ENCODE results near the gene PGM1. TPM values are rescaled to one million over a fixed set of nuclear protein-coding genes. Genes with fewer than 3 reads are reported as not detected.

The PGM1 gene
- total and polyA plus RNA-seq, 2 experiments from 2014 or later: 118 to 128 TPM

GRCh38 chr1:63703701-63704107, 110.5 kb downstream of the PGM1 start:
- no peaks in the 10 kb centered on the region for H3K36me3 ChIP-seq (ENCODE audit: low read depth)
- H3K27ac ChIP-seq: no peak overlapping the region
- peaks cover 7% of the 10 kb centered on the region; the same call in 1 of the 2 replicates for H3K27me3 ChIP-seq (replicated peaks; ENCODE audit: insufficient read depth)
- no peak overlapping the region for H3K4me2 ChIP-seq (ENCODE audit: unreplicated experiment)
- no peak for DNase-seq
- H3K4me3 ChIP-seq: no peak overlapping the region
- no peak for TF ChIP-seq EZH2 (IDR thresholded peaks at IDR 0.05; ENCODE audit: insufficient read depth, poor library complexity, severe bottlenecking)
- no peak for TF ChIP-seq EZH2phosphoT487 (IDR thresholded peaks at IDR 0.05; ENCODE audit: insufficient read depth, low read depth)
- no peaks in the 10 kb centered on the region for H3F3A ChIP-seq (ENCODE audit: insufficient read depth)
- no peaks in the 10 kb centered on the region for H3K9me3 ChIP-seq (ENCODE audit: low read depth)
- H2AFZ ChIP-seq: no peak overlapping the region
- WGBS, 2 experiments (ENCODE audit: low coverage in 1 of 2, low lambda C conversion rate in 2 of 2, missing lambda C conversion rate in 2 of 2): 80 to 82% methylated on average over 8 of the region's 8 CpGs
- H3K9ac ChIP-seq: no peak overlapping the region
- no peaks in the 10 kb centered on the region for H3K4me1 ChIP-seq (ENCODE audit: insufficient read depth)
- H4K20me1 ChIP-seq (ENCODE audit: insufficient read depth): no peaks in the 10 kb centered on the region
- no peaks in the 10 kb centered on the region for H3K9me2 ChIP-seq (ENCODE audit: insufficient read depth)
- no peaks in the 10 kb centered on the region for H3K79me2 ChIP-seq (ENCODE audit: insufficient read depth)
- in situ Hi-C loops (cut with MboI): no loop called here

DNA sequence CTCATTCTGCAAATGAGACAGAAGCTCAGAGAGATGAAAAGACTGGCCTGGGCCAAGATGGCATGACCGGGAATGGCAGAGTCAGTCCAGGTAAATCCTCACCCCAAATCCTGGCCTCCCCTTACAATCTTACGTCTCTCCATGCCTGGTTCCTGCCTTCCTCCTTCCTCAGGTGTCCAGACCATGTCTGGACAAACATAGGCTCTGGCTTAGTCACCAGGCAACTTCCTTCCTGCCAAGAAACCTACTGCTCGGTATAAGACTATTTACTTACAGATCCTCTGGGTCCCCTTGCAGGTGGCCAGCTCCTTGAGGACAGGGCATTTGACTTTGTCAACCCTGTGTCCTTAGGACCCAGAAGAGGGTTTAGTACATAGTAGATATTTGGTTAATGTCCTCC, 111.2 kb downstream of the PGM1 start:
- H3F3A ChIP-seq (ENCODE audit: insufficient read depth): no peaks in the 10 kb centered on the region
- DNase-seq: no peak
- no peak overlapping the region for H3K4me2 ChIP-seq (ENCODE audit: unreplicated experiment)
- in situ Hi-C loops (cut with MboI): no loop called here
- no peaks in the 10 kb centered on the region for H3K9me2 ChIP-seq (ENCODE audit: insufficient read depth)
- no peaks in the 10 kb centered on the region for H3K9me3 ChIP-seq (ENCODE audit: low read depth)
- TF ChIP-seq EZH2phosphoT487 (IDR thresholded peaks at IDR 0.05; ENCODE audit: insufficient read depth, low read depth) (no peak), EZH2 (IDR thresholded peaks at IDR 0.05; ENCODE audit: insufficient read depth, poor library complexity, severe bottlenecking) (no peak)
- H4K20me1 ChIP-seq (ENCODE audit: insufficient read depth): no peaks in the 10 kb centered on the region
- H3K4me3 ChIP-seq: no peak overlapping the region
- WGBS, 2 experiments (ENCODE audit: low coverage in 1 of 2, low lambda C conversion rate in 2 of 2, missing lambda C conversion rate in 2 of 2): 91 to 97% methylated on average over 3 of the region's 3 CpGs
- no peak overlapping the region for H2AFZ ChIP-seq
- H3K9ac ChIP-seq: no peak overlapping the region
- no peaks in the 10 kb centered on the region for H3K36me3 ChIP-seq (ENCODE audit: low read depth)
- no peaks in the 10 kb centered on the region for H3K4me1 ChIP-seq (ENCODE audit: insufficient read depth)
- no peak overlapping the region for H3K27ac ChIP-seq
- peaks cover 9% of the 10 kb centered on the region; the same call in 1 of the 2 replicates for H3K27me3 ChIP-seq (replicated peaks; ENCODE audit: insufficient read depth)
- no peaks in the 10 kb centered on the region for H3K79me2 ChIP-seq (ENCODE audit: insufficient read depth)

DNA sequence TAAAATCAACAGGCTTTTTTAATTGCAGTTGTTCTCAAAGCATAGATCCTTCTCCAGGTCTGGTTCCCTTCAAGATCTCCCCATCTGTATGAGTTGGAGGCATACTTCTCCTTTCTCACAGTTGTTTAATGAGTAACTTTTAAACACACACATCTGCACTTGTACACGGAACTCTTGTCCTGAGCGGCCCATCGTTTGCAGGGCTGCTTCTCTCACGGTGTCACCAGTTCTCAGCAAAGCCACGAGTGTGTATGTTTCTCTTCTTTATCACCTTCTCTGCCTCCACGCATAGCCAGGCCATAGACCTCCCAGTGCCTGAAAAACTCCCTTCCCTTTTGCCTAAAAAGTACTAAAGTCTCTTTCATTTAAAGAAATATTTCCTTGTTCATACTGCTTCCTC, 111.9 kb downstream of the PGM1 start:
- Histone ChIP-seq H3K9ac (no peak overlapping the region), H3K9me3 (ENCODE audit: low read depth) (no peaks in the 10 kb centered on the region), H3K4me1 (ENCODE audit: insufficient read depth) (no peaks in the 10 kb centered on the region), H3K79me2 (ENCODE audit: insufficient read depth) (no peaks in the 10 kb centered on the region), H3K4me3 (no peak overlapping the region), H2AFZ (no peak overlapping the region), H3F3A (ENCODE audit: insufficient read depth) (no peaks in the 10 kb centered on the region), H3K27ac (no peak overlapping the region), H3K9me2 (ENCODE audit: insufficient read depth) (no peaks in the 10 kb centered on the region), H4K20me1 (ENCODE audit: insufficient read depth) (no peaks in the 10 kb centered on the region), H3K36me3 (ENCODE audit: low read depth) (no peaks in the 10 kb centered on the region), H3K27me3 (replicated peaks; ENCODE audit: insufficient read depth) (peaks cover 9% of the 10 kb centered on the region; the same call in 1 of the 2 replicates), H3K4me2 (ENCODE audit: unreplicated experiment) (no peak overlapping the region)
- in situ Hi-C loops (cut with MboI): no loop called here
- DNase-seq: no peak
- TF ChIP-seq EZH2phosphoT487 (IDR thresholded peaks at IDR 0.05; ENCODE audit: insufficient read depth, low read depth): no peak
- no peak for TF ChIP-seq EZH2 (IDR thresholded peaks at IDR 0.05; ENCODE audit: insufficient read depth, poor library complexity, severe bottlenecking)
- 78 to 80% methylated on average over 6 of the region's 6 CpGs for WGBS, 2 experiments (ENCODE audit: low coverage in 1 of 2, low lambda C conversion rate in 2 of 2, missing lambda C conversion rate in 2 of 2)

- Histone ChIP-seq H4K20me1 (ENCODE audit: insufficient read depth) (no peaks in the 10 kb centered on the region), H3K9ac (no peak overlapping the region), H3K9me2 (ENCODE audit: insufficient read depth) (no peaks in the 10 kb centered on the region), H3F3A (ENCODE audit: insufficient read depth) (peaks cover 15% of the 10 kb centered on the region), H2AFZ (no peak overlapping the region), H3K79me2 (ENCODE audit: insufficient read depth) (no peaks in the 10 kb centered on the region), H3K36me3 (ENCODE audit: low read depth) (no peaks in the 10 kb centered on the region), H3K4me1 (ENCODE audit: insufficient read depth) (peaks cover 10% of the 10 kb centered on the region), H3K27me3 (replicated peaks; ENCODE audit: insufficient read depth) (peaks cover 9% of the 10 kb centered on the region; the same call in 1 of the 2 replicates), H3K9me3 (ENCODE audit: low read depth) (no peaks in the 10 kb centered on the region), H3K4me2 (ENCODE audit: unreplicated experiment) (no peak overlapping the region), H3K27ac (no peak overlapping the region), H3K4me3 (no peak overlapping the region)
- in situ Hi-C loops (cut with MboI): no loop called here
- 71% methylated on average over 9 of the region's 9 CpGs for WGBS, 2 experiments (ENCODE audit: low coverage in 1 of 2, low lambda C conversion rate in 2 of 2, missing lambda C conversion rate in 2 of 2)
- TF ChIP-seq EZH2phosphoT487 (IDR thresholded peaks at IDR 0.05; ENCODE audit: insufficient read depth, low read depth) (no peak), EZH2 (IDR thresholded peaks at IDR 0.05; ENCODE audit: insufficient read depth, poor library complexity, severe bottlenecking) (no peak)
- DNase-seq: no peak
Observed at GRCh38 chr1:63709267-63709828, 116.1 kb downstream of the PGM1 start.

Small RNAs within 50 kb of the gene (small RNA-seq; reads per million reads assigned to genes)
- gene RF02105 (ENCODE audit: low read depth, low replicate concordance) (not detected), gene RF02106 (ENCODE audit: low read depth, low replicate concordance) (not detected), gene RF02107 (ENCODE audit: low read depth, low replicate concordance) (not detected), gene RF02108 (ENCODE audit: low read depth, low replicate concordance) (not detected), gene RF02109 (ENCODE audit: low read depth, low replicate concordance) (not detected), gene RF02110 (ENCODE audit: low read depth, low replicate concordance) (not detected)

Other genes starting within 250 kb of the PGM1 start
- gene ALG6, start 225.8 kb upstream of the PGM1 start, total RNA-seq (2014; rRNA removed; shearing (Covaris generic)): 8.4 and 12.8 TPM in 2 replicates
- 14.0 and 14.3 TPM in 2 replicates for gene ALG6, start 225.8 kb upstream of the PGM1 start, polyA plus RNA-seq (2016; fragmentation: Nextera tagmentation; extraction: Ambion mirVana)
- 10.3 and 24.4 TPM in 2 replicates for gene ITGB3BP, start 70.2 kb upstream of the PGM1 start, total RNA-seq (2014; rRNA removed; shearing (Covaris generic))
- 25.3 and 26.1 TPM in 2 replicates for gene ITGB3BP, start 70.2 kb upstream of the PGM1 start, polyA plus RNA-seq (2016; fragmentation: Nextera tagmentation; extraction: Ambion mirVana)
- 1.4 and 37.5 TPM in 2 replicates for gene EFCAB7, start 69.9 kb upstream of the PGM1 start, total RNA-seq (2014; rRNA removed; shearing (Covaris generic))
- 6.2 and 6.3 TPM in 2 replicates for gene EFCAB7, start 69.9 kb upstream of the PGM1 start, polyA plus RNA-seq (2016; fragmentation: Nextera tagmentation; extraction: Ambion mirVana)
- gene ROR1, start 180.6 kb downstream of the PGM1 start, total RNA-seq (2014; rRNA removed; shearing (Covaris generic)): 12.0 and 20.9 TPM in 2 replicates
- 12.6 and 13.3 TPM in 2 replicates for gene ROR1, start 180.6 kb downstream of the PGM1 start, polyA plus RNA-seq (2016; fragmentation: Nextera tagmentation; extraction: Ambion mirVana)